ENCODE data around the gene SOWAHA.

SOWAHA gene

GRCh38 chr5:132836852-132837251, 23.8 kb downstream of the SOWAHA start:
- no peaks in the 10 kb centered on the region for H3K79me2 ChIP-seq (ENCODE audit: insufficient read depth, low read depth)
- no peak overlapping the region for H3K27ac ChIP-seq
- H2AFZ ChIP-seq (ENCODE audit: low read depth): no peak overlapping the region
- no peak overlapping the region for H3K4me2 ChIP-seq
- TF ChIP-seq, protein P1, sequence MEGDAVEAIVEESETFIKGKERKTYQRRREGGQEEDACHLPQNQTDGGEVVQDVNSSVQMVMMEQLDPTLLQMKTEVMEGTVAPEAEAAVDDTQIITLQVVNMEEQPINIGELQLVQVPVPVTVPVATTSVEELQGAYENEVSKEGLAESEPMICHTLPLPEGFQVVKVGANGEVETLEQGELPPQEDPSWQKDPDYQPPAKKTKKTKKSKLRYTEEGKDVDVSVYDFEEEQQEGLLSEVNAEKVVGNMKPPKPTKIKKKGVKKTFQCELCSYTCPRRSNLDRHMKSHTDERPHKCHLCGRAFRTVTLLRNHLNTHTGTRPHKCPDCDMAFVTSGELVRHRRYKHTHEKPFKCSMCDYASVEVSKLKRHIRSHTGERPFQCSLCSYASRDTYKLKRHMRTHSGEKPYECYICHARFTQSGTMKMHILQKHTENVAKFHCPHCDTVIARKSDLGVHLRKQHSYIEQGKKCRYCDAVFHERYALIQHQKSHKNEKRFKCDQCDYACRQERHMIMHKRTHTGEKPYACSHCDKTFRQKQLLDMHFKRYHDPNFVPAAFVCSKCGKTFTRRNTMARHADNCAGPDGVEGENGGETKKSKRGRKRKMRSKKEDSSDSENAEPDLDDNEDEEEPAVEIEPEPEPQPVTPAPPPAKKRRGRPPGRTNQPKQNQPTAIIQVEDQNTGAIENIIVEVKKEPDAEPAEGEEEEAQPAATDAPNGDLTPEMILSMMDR (conservative IDR thresholded peaks at IDR 0.05; ENCODE audit: low read depth, low read length): no peak
- no peaks in the 10 kb centered on the region for H4K20me1 ChIP-seq (ENCODE audit: insufficient read depth)
- no peak overlapping the region for H3K9ac ChIP-seq
- no peaks in the 10 kb centered on the region for H3K27me3 ChIP-seq (ENCODE audit: insufficient read depth, low read depth)
- H3K4me3 ChIP-seq (IDR thresholded peaks at IDR 0.05; ENCODE audit: insufficient read depth, low read depth, low read length): no peak overlapping the region
- no peaks in the 10 kb centered on the region for H3K4me1 ChIP-seq (ENCODE audit: low read depth, poor library complexity, severe bottlenecking)
- no peaks in the 10 kb centered on the region for H3K36me3 ChIP-seq (ENCODE audit: insufficient read depth)

DNA sequence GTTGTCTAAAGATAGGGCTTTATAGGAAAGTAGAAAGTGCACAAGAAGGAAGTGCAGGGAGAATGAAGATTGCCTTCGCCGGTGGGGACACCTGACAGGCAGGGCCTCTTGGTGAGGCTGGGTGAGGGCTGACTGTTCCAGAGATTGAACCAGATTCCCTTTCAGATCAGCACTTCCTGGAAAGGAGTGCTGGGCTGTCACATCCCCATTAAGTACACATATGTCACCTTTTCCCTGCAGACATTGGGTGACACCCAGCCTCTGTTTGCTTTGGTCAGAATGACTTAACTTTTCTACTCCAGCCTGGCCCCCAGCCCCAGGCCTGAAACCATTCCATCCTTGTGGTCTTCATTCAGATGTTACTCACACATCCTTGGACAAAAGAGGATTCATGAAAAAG, 24.8 kb downstream of the SOWAHA start:
- no peak overlapping the region for H2AFZ ChIP-seq (ENCODE audit: low read depth)
- no peak overlapping the region for H3K9ac ChIP-seq
- H4K20me1 ChIP-seq (ENCODE audit: insufficient read depth): no peaks in the 10 kb centered on the region
- H3K4me1 ChIP-seq (ENCODE audit: low read depth, poor library complexity, severe bottlenecking): no peaks in the 10 kb centered on the region
- no peaks in the 10 kb centered on the region for H3K79me2 ChIP-seq (ENCODE audit: insufficient read depth, low read depth)
- no peak overlapping the region for H3K27ac ChIP-seq
- H3K4me3 ChIP-seq (IDR thresholded peaks at IDR 0.05; ENCODE audit: insufficient read depth, low read depth, low read length): no peak overlapping the region
- TF ChIP-seq, protein P1 (conservative IDR thresholded peaks at IDR 0.05; ENCODE audit: low read depth, low read length): no peak
- H3K36me3 ChIP-seq (ENCODE audit: insufficient read depth): no peaks in the 10 kb centered on the region
- H3K27me3 ChIP-seq (ENCODE audit: insufficient read depth, low read depth): no peaks in the 10 kb centered on the region
- no peak overlapping the region for H3K4me2 ChIP-seq

DNA sequence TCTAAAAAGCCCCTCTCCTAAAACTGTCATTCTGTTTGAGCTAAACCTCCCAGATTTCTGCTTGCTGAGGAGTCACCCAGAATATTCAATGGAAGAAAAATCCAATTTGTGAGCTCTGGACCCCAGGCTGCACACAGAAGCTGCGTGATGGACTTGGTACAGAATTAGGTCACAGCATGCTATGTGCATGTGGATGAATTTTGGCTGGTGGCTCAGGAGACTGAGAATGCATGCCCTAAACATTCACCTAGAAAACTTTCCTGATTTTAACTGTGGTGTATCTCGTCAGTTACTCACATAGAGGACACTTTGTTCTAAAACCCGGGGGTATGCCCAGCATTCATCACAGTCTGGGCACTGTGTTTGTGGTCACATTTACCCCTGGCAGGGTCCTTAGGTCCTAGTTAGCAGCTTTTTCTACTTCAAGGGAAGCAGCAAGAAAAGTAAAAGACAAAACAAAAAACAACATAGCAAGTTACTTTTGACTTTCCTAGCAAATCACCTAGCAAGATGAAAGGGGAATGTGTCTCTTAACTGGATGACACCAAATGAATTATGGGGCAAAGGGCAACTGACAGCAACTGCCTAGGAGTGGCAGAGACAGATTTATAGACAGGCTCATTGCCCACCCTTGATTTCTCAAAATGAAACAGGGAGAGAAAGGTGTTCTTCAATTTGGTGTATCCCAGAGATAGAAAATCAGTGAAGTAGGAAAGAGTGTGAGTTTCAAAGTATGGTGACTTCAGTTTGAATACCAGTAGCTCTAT, 25.6 kb downstream of the SOWAHA start:
- no peaks in the 10 kb centered on the region for H4K20me1 ChIP-seq (ENCODE audit: insufficient read depth)
- no peaks in the 10 kb centered on the region for H3K79me2 ChIP-seq (ENCODE audit: insufficient read depth, low read depth)
- H2AFZ ChIP-seq (ENCODE audit: low read depth): no peak overlapping the region
- TF ChIP-seq, protein P1 (conservative IDR thresholded peaks at IDR 0.05; ENCODE audit: low read depth, low read length): no peak
- H3K36me3 ChIP-seq (ENCODE audit: insufficient read depth): no peaks in the 10 kb centered on the region
- H3K27me3 ChIP-seq (ENCODE audit: insufficient read depth, low read depth): no peaks in the 10 kb centered on the region
- no peaks in the 10 kb centered on the region for H3K4me1 ChIP-seq (ENCODE audit: low read depth, poor library complexity, severe bottlenecking)
- no peak overlapping the region for H3K4me2 ChIP-seq
- no peak overlapping the region for H3K4me3 ChIP-seq (IDR thresholded peaks at IDR 0.05; ENCODE audit: insufficient read depth, low read depth, low read length)
- H3K9ac ChIP-seq: no peak overlapping the region
- H3K27ac ChIP-seq: no peak overlapping the region

DNA sequence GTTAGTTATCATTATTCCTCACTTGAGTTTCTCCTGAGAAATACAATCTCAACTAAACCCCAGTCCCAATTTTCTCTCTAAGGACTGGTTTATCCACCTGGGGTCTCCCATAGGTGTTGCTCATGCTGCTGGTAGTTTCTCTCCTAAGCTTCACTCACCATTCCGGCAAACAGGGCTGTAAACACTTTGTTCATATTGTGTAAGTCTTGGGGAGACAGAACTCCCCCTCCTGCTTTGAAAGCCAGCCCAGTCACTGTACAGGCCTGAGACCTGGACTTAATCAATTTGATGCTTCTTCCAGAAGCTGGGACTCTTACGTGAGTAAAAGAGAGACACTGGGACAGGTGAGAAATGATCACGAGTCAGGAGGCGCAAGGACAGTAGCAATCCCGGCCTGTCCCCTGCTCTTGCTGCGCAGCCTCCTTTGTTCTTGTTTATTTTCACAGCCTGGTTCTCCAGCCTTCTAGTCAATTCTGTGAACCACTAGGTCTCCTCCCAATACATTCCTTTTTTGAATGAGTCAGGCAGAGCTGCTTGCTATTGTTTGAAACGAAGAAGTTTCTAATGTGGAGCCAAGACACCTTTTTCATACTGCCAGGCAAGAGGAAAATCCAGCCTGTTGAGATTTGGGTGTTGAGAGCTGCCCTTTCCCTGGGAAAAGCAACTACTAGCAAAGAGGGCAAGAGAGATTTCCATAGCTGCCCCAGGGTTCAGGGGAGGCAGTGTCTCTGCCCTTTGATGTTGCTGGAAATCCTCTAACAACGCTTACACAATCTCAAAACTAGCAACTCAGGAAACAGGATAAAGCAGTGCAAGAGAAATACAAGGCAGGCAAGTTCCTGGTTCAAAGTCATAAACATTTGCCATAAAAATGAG, 26.6 kb downstream of the SOWAHA start:
- Histone ChIP-seq H3K79me2 (ENCODE audit: insufficient read depth, low read depth) (no peaks in the 10 kb centered on the region), H3K9ac (no peak overlapping the region), H3K27me3 (ENCODE audit: insufficient read depth, low read depth) (no peaks in the 10 kb centered on the region), H3K36me3 (ENCODE audit: insufficient read depth) (no peaks in the 10 kb centered on the region), H4K20me1 (ENCODE audit: insufficient read depth) (no peaks in the 10 kb centered on the region), H3K4me3 (IDR thresholded peaks at IDR 0.05; ENCODE audit: insufficient read depth, low read depth, low read length) (no peak overlapping the region), H2AFZ (ENCODE audit: low read depth) (no peak overlapping the region), H3K4me2 (no peak overlapping the region), H3K4me1 (ENCODE audit: low read depth, poor library complexity, severe bottlenecking) (no peaks in the 10 kb centered on the region), H3K27ac (no peak overlapping the region)
- TF ChIP-seq, protein P1 (conservative IDR thresholded peaks at IDR 0.05; ENCODE audit: low read depth, low read length): no peak

Data from KMS-11 (cell line).